Activated CD4-positive, alpha-beta T cell treated with anti-CD3 and anti-CD28 coated beads for 36 hours (primary cell): ENCODE results near the gene RERE. TPM values are rescaled to one million over a fixed set of nuclear protein-coding genes. Genes with fewer than 3 reads are reported as not detected.

Experiments used
- ATAC-seq: fragments of 200-7000 bp; cut with Tn5 transposase; one replicate; pipeline ENCODE4 v1.10.0; 2021; ENCODE audit warnings: mild to moderate bottlenecking, moderate library complexity
- CTCF ChIA-PET: fragments of 350-600 bp; sonication (Branson Sonifier 250); formaldehyde crosslinking; loops from one replicate; lab custom pipeline; 2021; ENCODE audit warnings: antibody characterized with exemption; lab: Charles Lee
- POLR2A ChIA-PET: fragments of 350-600 bp; sonication (Branson Sonifier 250); formaldehyde crosslinking; loops from one replicate; lab custom pipeline; 2021; ENCODE audit warnings: antibody characterized with exemption, inconsistent platforms; lab: Charles Lee
- DNase-seq: peaks from one replicate; pipeline ENCODE4 v3.0.0-alpha.2; 2020
- H3K27ac Mint-ChIP-seq: one replicate; pipeline ENCODE4 v1.8.0; 2021; ENCODE audit warnings: mixed read lengths
- H3K27me3 Mint-ChIP-seq: one replicate; pipeline ENCODE4 v1.8.0; 2021; ENCODE audit warnings: mixed read lengths
- H3K36me3 Mint-ChIP-seq: one replicate; pipeline ENCODE4 v1.8.0; 2021; ENCODE audit warnings: low read depth, mixed read lengths
- H3K4me1 Mint-ChIP-seq: one replicate; pipeline ENCODE4 v1.8.0; 2021; ENCODE audit warnings: mixed read lengths
- H3K4me3 Mint-ChIP-seq: one replicate; pipeline ENCODE4 v1.8.0; 2021; ENCODE audit warnings: mild to moderate bottlenecking, moderate library complexity, mixed read lengths
- H3K9me3 Mint-ChIP-seq: one replicate; pipeline ENCODE4 v1.8.0; 2021; ENCODE audit warnings: low read depth, mixed read lengths
- intact Hi-C, 2 experiments: fragments of 100-400 bp; cut with DNase I in 1 of 2; cut with micrococcal nuclease in 1 of 2; formaldehyde crosslinking; loops; one replicate each; pipeline versions ENCODE4 v1.14.2 to v1.15.1; 2022 to 2024; cut with DNase I, micrococcal nuclease
- total RNA-seq, 2 experiments: library from RNA; stranded (reverse); gene quantifications; one replicate each; pipeline ENCODE4 v1.2.3, GENCODE V29; 2021

Gene RERE
- total RNA-seq, 2 experiments from 2014 or later: 57.4 to 71.6 TPM

DNA sequence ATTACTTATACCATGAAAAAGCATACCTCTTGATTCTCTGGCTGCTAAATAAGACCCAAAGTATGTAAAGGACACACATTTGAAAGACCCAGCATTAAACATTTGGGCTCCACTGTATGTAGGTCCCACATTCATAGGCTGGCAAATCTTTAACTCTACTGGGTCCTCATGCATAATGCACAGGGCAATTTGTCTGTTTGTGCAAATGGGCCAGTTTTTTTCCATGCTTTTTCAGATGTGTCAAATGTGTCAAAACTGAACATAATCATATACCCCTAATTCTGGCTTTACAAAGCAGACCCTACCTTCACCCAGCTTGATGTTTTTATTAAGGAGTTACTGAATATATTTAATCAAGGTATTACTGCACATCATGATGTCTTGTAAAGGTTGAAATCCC lies 63.7 kb downstream of the RERE start:
- ATAC-seq (no peak), DNase-seq (no peak)
- CTCF ChIA-PET: no interaction called here
- Mint-ChIP-seq H3K27me3 (no peaks in the 10 kb centered on the region), H3K4me3 (no peak overlapping the region), H3K9me3 (no peaks in the 10 kb centered on the region), H3K36me3 (peaks cover 3% of the 10 kb centered on the region), H3K27ac (no peak overlapping the region), H3K4me1 (peaks cover 30% of the 10 kb centered on the region)
- POLR2A ChIA-PET: no interaction called here
- intact Hi-C loops: loop anchor here in 1 of 2 experiments (2.0 kb wide), 1 partner anchor 63 kb away; the partner anchor contains the start of gene RERE

GRCh38 chr1:8752921-8753713 lies 64.3 kb downstream of the RERE start:
- H3K27ac Mint-ChIP-seq: no peak overlapping the region

GRCh38 chr1:8752411-8752810 lies 65.0 kb downstream of the RERE start:
- CTCF ChIA-PET: interaction anchor here (0.5 to 1.6 kb wide), 4 partner anchors 9 to 97 kb away, joined by 3 to 8 read pairs (median 4); no protein-coding TSS in a partner anchor
- peak overlapping the region; percentile 77 for H3K27ac Mint-ChIP-seq
- no peak for DNase-seq
- peak; percentile 83 for ATAC-seq
- POLR2A ChIA-PET: no interaction called here
- peak overlapping the region; percentile 50 for H3K4me3 Mint-ChIP-seq
- no peaks in the 10 kb centered on the region for H3K9me3 Mint-ChIP-seq
- H3K36me3 Mint-ChIP-seq: peaks cover 3% of the 10 kb centered on the region
- no peaks in the 10 kb centered on the region for H3K27me3 Mint-ChIP-seq
- H3K4me1 Mint-ChIP-seq: peaks cover 29% of the 10 kb centered on the region
- intact Hi-C loops: loop anchor here in 1 of 2 experiments (2.0 kb wide), 1 partner anchor 64 kb away; the partner anchor contains the start of gene RERE

More at GRCh38 chr1:8752921-8753713, 64.3 kb downstream of the RERE start:
- no peaks in the 10 kb centered on the region for H3K27me3 Mint-ChIP-seq
- no peaks in the 10 kb centered on the region for H3K9me3 Mint-ChIP-seq
- H3K4me3 Mint-ChIP-seq: no peak overlapping the region
- CTCF ChIA-PET: interaction anchor here (0.5 to 1.6 kb wide), 5 partner anchors 8 to 349 kb away, joined by 3 to 8 read pairs (median 3); no protein-coding TSS in a partner anchor
- peaks cover 30% of the 10 kb centered on the region for H3K4me1 Mint-ChIP-seq
- DNase-seq: no peak
- POLR2A ChIA-PET: no interaction called here
- intact Hi-C loops: loop anchor here in 1 of 2 experiments (2.0 kb wide), 1 partner anchor 64 kb away; the partner anchor contains the start of gene RERE
- ATAC-seq: no peak
- H3K36me3 Mint-ChIP-seq: peaks cover 3% of the 10 kb centered on the region

GRCh38 chr1:8751984-8752383 lies 65.5 kb downstream of the RERE start:
- peaks cover 3% of the 10 kb centered on the region for H3K36me3 Mint-ChIP-seq
- ATAC-seq (peak; percentile 74), DNase-seq (no peak)
- peak overlapping the region; percentile 50 for H3K4me3 Mint-ChIP-seq
- peaks cover 29% of the 10 kb centered on the region for H3K4me1 Mint-ChIP-seq
- intact Hi-C loops: loop anchor here in 1 of 2 experiments (2.0 kb wide), 1 partner anchor 65 kb away; the partner anchor contains the start of gene RERE
- peak overlapping the region; percentile 77 for H3K27ac Mint-ChIP-seq
- ChIA-PET CTCF (interaction anchor here (0.6 to 1.6 kb wide), 4 partner anchors 9 to 232 kb away, joined by 3 to 8 read pairs (median 4); no protein-coding TSS in a partner anchor), POLR2A (no interaction called here)
- H3K9me3 Mint-ChIP-seq: no peaks in the 10 kb centered on the region
- H3K27me3 Mint-ChIP-seq: no peaks in the 10 kb centered on the region

DNA sequence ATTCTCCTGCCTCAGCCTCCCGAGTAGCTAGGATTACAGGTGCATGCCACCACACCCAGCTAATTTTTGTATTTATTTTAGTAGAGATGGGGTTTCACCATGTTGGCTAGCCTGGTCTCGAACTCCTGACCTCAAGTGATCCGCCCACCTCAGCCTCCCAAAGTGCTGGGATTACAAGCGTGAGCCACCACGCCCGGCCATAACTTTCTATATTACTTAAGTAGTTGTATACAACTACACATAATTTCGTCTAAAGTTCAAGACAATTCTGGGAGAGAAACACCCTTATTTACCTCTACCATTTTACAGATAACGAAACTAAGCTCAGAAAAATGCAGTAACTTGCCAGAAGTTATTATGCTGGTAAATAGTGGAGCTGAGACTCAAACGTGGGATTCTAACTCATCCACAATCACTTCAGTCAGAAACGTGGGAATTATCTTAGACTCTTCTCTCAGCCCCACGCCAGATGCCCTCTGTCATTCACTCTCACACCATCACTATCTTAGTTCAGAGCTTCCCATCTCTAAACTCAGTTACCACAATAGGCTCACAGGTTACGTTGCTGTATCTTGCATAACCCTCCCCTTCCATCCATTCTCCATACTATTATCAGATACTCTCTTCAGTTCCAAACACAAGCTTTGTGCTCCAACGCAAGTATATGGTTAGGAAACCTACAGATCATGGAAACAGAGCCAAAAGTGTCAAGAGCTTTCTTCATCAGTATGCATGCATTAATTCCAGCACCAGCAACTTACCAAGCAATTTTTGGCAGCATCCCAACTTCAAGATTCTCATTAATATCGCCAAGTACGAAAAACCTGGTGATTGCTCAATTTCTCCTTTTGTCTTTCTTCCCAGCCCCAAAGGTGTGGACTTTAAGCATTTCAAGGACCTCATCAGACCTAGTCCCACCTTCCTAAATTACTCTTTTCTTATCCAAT lies 69.3 kb downstream of the RERE start:
- ChIA-PET POLR2A (no interaction called here), CTCF (interaction anchor here (0.6 to 1.3 kb wide), 5 partner anchors 8 to 838 kb away, joined by 3 read pairs; no protein-coding TSS in a partner anchor)
- Mint-ChIP-seq H3K9me3 (no peaks in the 10 kb centered on the region), H3K27me3 (no peaks in the 10 kb centered on the region), H3K4me3 (no peak overlapping the region), H3K27ac (no peak overlapping the region), H3K4me1 (peaks cover 24% of the 10 kb centered on the region), H3K36me3 (peaks cover 3% of the 10 kb centered on the region)
- intact Hi-C loops: no loop called here
- DNase-seq: no peak
- no peak for ATAC-seq

GRCh38 chr1:8746554-8746953 lies 70.9 kb downstream of the RERE start:
- Mint-ChIP-seq H3K4me1 (peaks cover 21% of the 10 kb centered on the region), H3K36me3 (peaks cover 3% of the 10 kb centered on the region), H3K4me3 (no peak overlapping the region), H3K27ac (no peak overlapping the region), H3K9me3 (no peaks in the 10 kb centered on the region), H3K27me3 (no peaks in the 10 kb centered on the region)
- ChIA-PET CTCF (no interaction called here), POLR2A (no interaction called here)
- ATAC-seq: peak; percentile 74
- intact Hi-C loops: no loop called here
- DNase-seq: no peak

- peaks cover 7% of the 10 kb centered on the region for H3K36me3 Mint-ChIP-seq
- intact Hi-C loops: no loop called here
- ChIA-PET CTCF (interaction anchor here (1.1 kb wide), 1 partner anchor 28 kb away, joined by 3 read pairs; no protein-coding TSS in a partner anchor), POLR2A (no interaction called here)
- no peaks in the 10 kb centered on the region for H3K9me3 Mint-ChIP-seq
- no peak overlapping the region for H3K27ac Mint-ChIP-seq
- no peak overlapping the region for H3K4me3 Mint-ChIP-seq
- H3K27me3 Mint-ChIP-seq: no peaks in the 10 kb centered on the region
- peak; percentile 19 for ATAC-seq
- no peak for DNase-seq
- peaks cover 20% of the 10 kb centered on the region for H3K4me1 Mint-ChIP-seq
These were observed 71.6 kb downstream of the RERE start for GRCh38 chr1:8745749-8746390.

DNA sequence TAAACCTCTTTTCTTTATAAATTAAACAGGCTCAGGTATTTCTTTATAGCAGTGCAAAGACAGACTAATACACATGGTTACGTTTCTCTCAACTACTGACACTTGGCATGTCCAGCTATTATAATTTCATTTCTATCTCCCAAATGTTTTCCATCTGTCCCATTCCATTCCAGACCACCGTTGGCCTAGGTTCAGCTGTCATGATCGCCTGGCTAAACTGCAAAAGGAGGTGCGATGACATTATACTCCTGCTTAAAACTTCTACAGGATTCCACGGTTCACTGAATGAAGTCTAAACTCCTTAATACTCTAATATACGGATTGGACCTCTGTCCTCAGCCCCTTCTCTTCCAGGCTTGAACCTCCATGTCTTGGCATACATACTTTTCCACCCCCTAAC lies 72.1 kb downstream of the RERE start:
- no peak for ATAC-seq

DNA sequence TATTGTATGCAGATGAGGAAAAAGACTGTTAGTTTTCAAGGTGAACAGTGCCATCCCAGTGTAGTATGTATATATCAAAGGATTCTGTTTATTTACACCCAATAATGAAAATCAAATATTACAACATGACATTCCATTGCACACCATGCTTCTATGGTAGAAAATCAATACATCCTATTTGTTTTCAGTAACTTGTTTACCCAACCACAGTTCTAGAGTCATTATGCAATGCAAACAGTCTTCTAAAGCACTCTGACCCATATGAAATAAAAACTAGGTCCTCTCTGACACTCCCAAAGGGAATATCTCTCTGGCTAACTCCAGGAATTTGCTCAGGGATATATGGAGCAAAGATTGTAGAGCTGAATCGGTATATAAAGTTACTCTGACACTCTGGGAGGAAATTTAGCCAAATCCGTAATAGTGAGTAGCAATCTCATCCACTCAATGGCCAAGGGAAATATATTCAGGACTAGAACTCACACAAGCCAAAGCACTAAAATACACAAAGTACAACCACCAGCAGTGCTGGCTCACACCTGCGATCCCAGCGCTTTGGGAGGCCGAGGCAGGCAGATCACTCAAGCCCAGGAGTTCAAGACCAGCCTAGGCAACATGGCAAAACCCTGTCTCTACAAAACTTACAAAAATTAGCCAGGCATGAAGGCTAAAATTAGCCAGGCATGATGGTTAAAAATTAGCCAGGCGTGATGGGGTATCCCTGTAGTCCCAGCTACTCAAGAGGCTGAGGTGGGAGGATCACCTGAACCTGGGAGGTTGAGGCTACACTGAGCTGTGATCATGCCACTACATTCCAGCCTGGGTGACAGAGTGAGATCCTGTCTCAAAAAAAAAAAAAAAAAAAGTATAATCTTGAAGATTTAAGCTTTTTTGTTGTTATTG lies 75.2 kb downstream of the RERE start:
- H3K27me3 Mint-ChIP-seq: no peaks in the 10 kb centered on the region
- POLR2A ChIA-PET: no interaction called here
- no peak overlapping the region for H3K4me3 Mint-ChIP-seq

More for the DNA sequence above, 72.1 kb downstream of the RERE start:
- DNase-seq: no peak
- Mint-ChIP-seq H3K4me1 (peaks cover 19% of the 10 kb centered on the region), H3K36me3 (peaks cover 8% of the 10 kb centered on the region), H3K27me3 (no peaks in the 10 kb centered on the region), H3K9me3 (no peaks in the 10 kb centered on the region), H3K4me3 (no peak overlapping the region), H3K27ac (no peak overlapping the region)
- intact Hi-C loops: no loop called here
- ChIA-PET POLR2A (interaction anchor here (0.6 kb wide), 1 partner anchor 165 kb away, joined by 3 read pairs; no protein-coding TSS in a partner anchor), CTCF (interaction anchor here (1.1 kb wide), 1 partner anchor 28 kb away, joined by 3 read pairs; no protein-coding TSS in a partner anchor)

More for the DNA sequence above, 75.2 kb downstream of the RERE start:
- CTCF ChIA-PET: interaction anchor here (0.6 to 2.9 kb wide), 2 partner anchors 107 to 155 kb away, joined by 3 to 11 read pairs; no protein-coding TSS in a partner anchor
- peaks cover 19% of the 10 kb centered on the region for H3K4me1 Mint-ChIP-seq
- intact Hi-C loops: no loop called here
- no peak overlapping the region for H3K27ac Mint-ChIP-seq
- no peak for DNase-seq
- peaks cover 9% of the 10 kb centered on the region for H3K9me3 Mint-ChIP-seq
- H3K36me3 Mint-ChIP-seq: peaks cover 15% of the 10 kb centered on the region
- no peak for ATAC-seq
